Right renal cortex interstitium (tissue), 3 donors: ENCODE results near the gene MAST3. TPM values are rescaled to one million over a fixed set of nuclear protein-coding genes. Genes with fewer than 3 reads are reported as not detected.
"Not testable (repeated sequence)": the region's sequence is repeated elsewhere in the genome, so short reads cannot be mapped to it uniquely, and the experiment has no call there.

Source experiments
- DNase-seq, 3 donors: peaks; one replicate each; pipeline ENCODE4 v3.0.0-alpha.2; 2013; ENCODE audit warnings: low read depth in 3 of 3, low spot score in 2 of 3
- polyA plus RNA-seq, 3 donors: library from polyadenylated mRNA; unstranded; fragments of 120-200 nt; gene quantifications; one replicate each; pipeline ENCODE4 v1.2.1, GENCODE V29; 2013; ENCODE audit not compliant: insufficient read length in 3 of 3

The MAST3 gene
- polyA plus RNA-seq, 3 donors: 3.5 to 5.1 (median 4.5) TPM

- DNase-seq: no peak
Observed at GRCh38 chr19:18156841-18157464, 59.4 kb downstream of the MAST3 start.

- no peak for DNase-seq
Observed at GRCh38 chr19:18157465-18158063, 60.0 kb downstream of the MAST3 start.

GRCh38 chr19:18158467-18158866 lies 60.9 kb downstream of the MAST3 start:
- DNase-seq: no peak

GRCh38 chr19:18159059-18159616 lies 61.6 kb downstream of the MAST3 start:
- DNase-seq: not testable (repeated sequence)

GRCh38 chr19:18159810-18160209 lies 62.2 kb downstream of the MAST3 start:
- no peak for DNase-seq

GRCh38 chr19:18160493-18160970 lies 63.0 kb downstream of the MAST3 start:
- DNase-seq: no peak

- no peak for DNase-seq
Observed at GRCh38 chr19:18160971-18161635, 63.5 kb downstream of the MAST3 start.

- DNase-seq: no peak
Observed at GRCh38 chr19:18161636-18162002, 64.0 kb downstream of the MAST3 start.

GRCh38 chr19:18164072-18164471 lies 66.5 kb downstream of the MAST3 start:
- DNase-seq: no peak

GRCh38 chr19:18165794-18166544 lies 68.4 kb downstream of the MAST3 start:
- no peak for DNase-seq

- no peak for DNase-seq
Observed at GRCh38 chr19:18167011-18167410, 69.4 kb downstream of the MAST3 start.

GRCh38 chr19:18167975-18168645 lies 70.5 kb downstream of the MAST3 start:
- no peak for DNase-seq

GRCh38 chr19:18168673-18169381 lies 71.2 kb downstream of the MAST3 start:
- DNase-seq: no peak

GRCh38 chr19:18170714-18171255 lies 73.2 kb downstream of the MAST3 start:
- no peak for DNase-seq

GRCh38 chr19:18171605-18172327 lies 74.2 kb downstream of the MAST3 start:
- DNase-seq: no peak

GRCh38 chr19:18172331-18173053 lies 74.9 kb downstream of the MAST3 start:
- DNase-seq: no peak

GRCh38 chr19:18173054-18173571 lies 75.5 kb downstream of the MAST3 start:
- no peak for DNase-seq
